ENCODE measurements around the gene IGLL5. TPM values are rescaled to one million over a fixed set of nuclear protein-coding genes. Genes with fewer than 3 reads are reported as not detected.

IGLL5 gene
- total and polyA plus RNA-seq, 12 donors = 0.43 to 24.7 (median 1.8) TPM; not detected in 6

GRCh38 chr22:22912135-22912987 lies 24.7 kb downstream of the IGLL5 start:
- Histone ChIP-seq H3K9me3 (replicated peaks in 1 of 3) (no peaks in the 10 kb centered on the region), H3K27ac (no peak overlapping the region), H3K36me3 (replicated peaks in 1 of 2) (no peaks in the 10 kb centered on the region), H3K4me3 (no peak overlapping the region), H3K27me3 (no peaks in the 10 kb centered on the region), H3K4me1 (replicated peaks in 1 of 2) (no peaks in the 10 kb centered on the region)
- TF ChIP-seq CTCF (IDR thresholded peaks at IDR 0.05) = no peak
- no peak for TF ChIP-seq POLR2A (IDR thresholded peaks at IDR 0.05)
- WGBS, 4 donors = 69 to 86% (median 82%) methylated on average over 8 of the region's 8 CpGs
- no peak for DNase-seq
- intact Hi-C loops (cut with DNase I) = no loop called here

GRCh38 chr22:22912988-22913253 lies 25.3 kb downstream of the IGLL5 start:
- no peaks in the 10 kb centered on the region for H3K4me1 ChIP-seq (replicated peaks in 1 of 2)
- no peak overlapping the region for H3K4me3 ChIP-seq
- intact Hi-C loops (cut with DNase I) = no loop called here
- H3K27ac ChIP-seq = no peak overlapping the region
- no peaks in the 10 kb centered on the region for H3K9me3 ChIP-seq (replicated peaks in 1 of 3)
- H3K27me3 ChIP-seq = no peaks in the 10 kb centered on the region
- DNase-seq = no peak
- 87 to 91% (median 90%) methylated on average over 7 of the region's 7 CpGs for WGBS, 4 donors
- TF ChIP-seq CTCF (IDR thresholded peaks at IDR 0.05) (no peak), POLR2A (IDR thresholded peaks at IDR 0.05) (no peak)
- H3K36me3 ChIP-seq (replicated peaks in 1 of 2) = no peaks in the 10 kb centered on the region

GRCh38 chr22:22913989-22914388 lies 26.4 kb downstream of the IGLL5 start:
- TF ChIP-seq POLR2A (IDR thresholded peaks at IDR 0.05) (no peak), CTCF (IDR thresholded peaks at IDR 0.05) (no peak)
- Histone ChIP-seq H3K9me3 (replicated peaks in 1 of 3) (no peaks in the 10 kb centered on the region), H3K27me3 (no peaks in the 10 kb centered on the region), H3K27ac (no peak overlapping the region), H3K4me3 (no peak overlapping the region), H3K4me1 (replicated peaks in 1 of 2) (no peaks in the 10 kb centered on the region), H3K36me3 (replicated peaks in 1 of 2) (no peaks in the 10 kb centered on the region)
- intact Hi-C loops (cut with DNase I) = no loop called here
- WGBS, 4 donors = 75 to 86% (median 81%) methylated on average over 4 to 5 of the region's 5 CpGs
- DNase-seq = no peak

- no peaks in the 10 kb centered on the region for H3K36me3 ChIP-seq (replicated peaks in 1 of 2)
- H3K9me3 ChIP-seq (replicated peaks in 1 of 3) = no peaks in the 10 kb centered on the region
- H3K4me1 ChIP-seq (replicated peaks in 1 of 2) = no peaks in the 10 kb centered on the region
- H3K27ac ChIP-seq = no peak overlapping the region
- H3K4me3 ChIP-seq = no peak overlapping the region
- 62 to 82% (median 72%) methylated on average over 9 to 11 of the region's 11 CpGs for WGBS, 4 donors
- intact Hi-C loops (cut with DNase I) = no loop called here
- peak in 4 of 7 donors; percentile 17 to 53 (median 26) for DNase-seq
- TF ChIP-seq CTCF (IDR thresholded peaks at IDR 0.05) = no peak
- TF ChIP-seq POLR2A (IDR thresholded peaks at IDR 0.05) = no peak
- H3K27me3 ChIP-seq = no peaks in the 10 kb centered on the region
Observed at GRCh38 chr22:22914726-22915669, 27.4 kb downstream of the IGLL5 start.
